Left ventricle myocardium inferior (tissue), 1 donor: ENCODE results near the gene PMP22. TPM values are rescaled to one million over a fixed set of nuclear protein-coding genes. Genes with fewer than 3 reads are reported as not detected.

Experiments
- DNase-seq: peaks from one replicate; pipeline ENCODE4 v3.0.0-alpha.2; 2020
- H3K27ac ChIP-seq: fragments of 200-600 bp; replicated peaks from 2 replicates; pipeline ENCODE4 v1.8.0; 2021
- H3K27me3 ChIP-seq: fragments of 200-600 bp; 2 replicates; pipeline ENCODE4 v1.8.0; 2021; ENCODE audit warnings: low read depth
- H3K36me3 ChIP-seq: fragments of 200-600 bp; 2 replicates; pipeline ENCODE4 v1.8.0; 2021
- H3K4me1 ChIP-seq: fragments of 200-600 bp; 2 replicates; pipeline ENCODE4 v1.8.0; 2021
- H3K4me3 ChIP-seq: fragments of 200-600 bp; 2 replicates; pipeline ENCODE4 v1.8.0; 2021; ENCODE audit warnings: mild to moderate bottlenecking, moderate library complexity
- H3K9me3 ChIP-seq: fragments of 200-600 bp; replicated peaks from 2 replicates; pipeline ENCODE4 v1.8.0; 2021
- CTCF ChIP-seq: fragments of 200-600 bp; IDR thresholded peaks from 2 replicates; pipeline ENCODE4 v1.8.0; 2021; ENCODE audit warnings: antibody characterized with exemption, mild to moderate bottlenecking, borderline replicate concordance
- intact Hi-C: fragments of 100-400 bp; cut with micrococcal nuclease; formaldehyde crosslinking; loops from one replicate; pipeline ENCODE4 v1.11.0; 2022
- microRNA-seq: library from miRNA; unstranded; fragments of <30 nt; microRNA quantifications from one replicate; pipeline ENCODE4 v1.2.0, GENCODE V29; 2020
- total RNA-seq: library from RNA; stranded (reverse); fragmentation: NEBNext Ultra II Directional; extraction: Animal tissue kit (Norgen Biotek cat#: 25700); gene quantifications from one replicate; pipeline ENCODE4 v1.2.1, GENCODE V29; 2021
- donor health status: DM: no; HTN: yes; CAD: no; lungs with severe emphysema.

Gene PMP22
- total RNA-seq, 1 donor from 2014 or later = 135 TPM

- intact Hi-C loops = no loop called here
- H3K36me3 ChIP-seq = no peaks in the 10 kb centered on the region
- no peak overlapping the region for H3K4me3 ChIP-seq
- TF ChIP-seq CTCF = no peak
- no peak for DNase-seq
- H3K9me3 ChIP-seq = no peaks in the 10 kb centered on the region
- H3K27me3 ChIP-seq = no peaks in the 10 kb centered on the region
- H3K4me1 ChIP-seq = peaks cover 14% of the 10 kb centered on the region
- H3K27ac ChIP-seq = no peak overlapping the region
These were observed 83.8 kb downstream of the PMP22 start for GRCh38 chr17:15181333-15181732.

GRCh38 chr17:15180121-15180561 is 85.0 kb downstream of the PMP22 start:
- Histone ChIP-seq H3K27ac (no peak overlapping the region), H3K9me3 (no peaks in the 10 kb centered on the region), H3K36me3 (no peaks in the 10 kb centered on the region), H3K27me3 (no peaks in the 10 kb centered on the region), H3K4me3 (no peak overlapping the region), H3K4me1 (peaks cover 2% of the 10 kb centered on the region)
- no peak for DNase-seq
- intact Hi-C loops = no loop called here
- TF ChIP-seq CTCF = no peak

Small RNA genes within 50 kb of the gene (microRNA-seq; reads per million reads assigned to microRNA genes)
- gene MIR4731 = 1.6 reads per million

Other genes starting within 250 kb of the PMP22 start
- 0.49 TPM for gene TEKT3, start 76.3 kb upstream of the PMP22 start, total RNA-seq
- 1.4 TPM for gene CDRT4, start 202.3 kb upstream of the PMP22 start, total RNA-seq